CD14-positive monocyte (primary cell): ENCODE data around the gene RABGAP1. TPM values are rescaled to one million over a fixed set of nuclear protein-coding genes. Genes with fewer than 3 reads are reported as not detected.

Experiments
- DNase-seq, 3 donors: peaks; one replicate each; pipeline ENCODE4 v3.0.0-alpha.2; 2011 to 2022
- H2AFZ ChIP-seq: 2 replicates; pipeline ENCODE4 v1.6.0; 2012; ENCODE audit warnings: mild to moderate bottlenecking, low read depth, low read length, inconsistent platforms; ENCODE audit not compliant: insufficient read depth, poor library complexity, severe bottlenecking
- H3K27ac ChIP-seq, 2 donors: 1 replicate in 1 of 2; 2 replicates in 1 of 2; pipeline ENCODE4 v1.5.1; 2012 to 2013; ENCODE audit warnings: low read length in 2 of 2, control low read depth in 1 of 2, inconsistent platforms in 1 of 2, low read depth in 1 of 2, mild to moderate bottlenecking in 1 of 2
- H3K27me3 ChIP-seq, 2 donors: one replicate each; pipeline versions ENCODE4 v1.6.0 to v1.6.1; 2011 to 2013; ENCODE audit warnings: low read length in 2 of 2; ENCODE audit not compliant: control insufficient read depth in 2 of 2, insufficient read depth in 2 of 2
- H3K36me3 ChIP-seq, 2 donors: replicated peaks in 1 of 2; 1 replicate in 1 of 2; 2 replicates in 1 of 2; pipeline versions ENCODE4 v1.5.1 to v1.6.1; 2012 to 2013; ENCODE audit warnings: low read length in 2 of 2, control low read depth in 1 of 2, inconsistent platforms in 1 of 2, mild to moderate bottlenecking in 1 of 2; ENCODE audit not compliant: insufficient read depth in 2 of 2, control insufficient read depth in 1 of 2
- H3K4me1 ChIP-seq, 2 donors: 1 replicate in 1 of 2; 2 replicates in 1 of 2; pipeline versions ENCODE4 v1.5.1 to v1.6.1; 2012 to 2013; ENCODE audit warnings: low read length in 2 of 2, control low read depth in 1 of 2, inconsistent platforms in 1 of 2, mild to moderate bottlenecking in 1 of 2, moderate library complexity in 1 of 2; ENCODE audit not compliant: insufficient read depth in 2 of 2, control insufficient read depth in 1 of 2
- H3K4me2 ChIP-seq: replicated peaks from 2 replicates; pipeline ENCODE3; 2012; ENCODE audit warnings: low read length, moderate library complexity, mild to moderate bottlenecking; ENCODE audit not compliant: poor library complexity, severe bottlenecking; ENCODE audit errors: extremely low read depth
- H3K4me3 ChIP-seq, 3 experiments: fragments of 200-600 bp in 1 of 3; sonication (generic) in 1 of 3; replicated peaks in 1 of 3; 1 replicate in 2 of 3; 2 replicates in 1 of 3; pipeline ENCODE4 v1.5.1; 2011 to 2013; ENCODE audit warnings: low read length in 3 of 3, mild to moderate bottlenecking in 3 of 3, control low read depth in 2 of 3, low read depth in 2 of 3, inconsistent platforms in 1 of 3, moderate library complexity in 1 of 3
- H3K79me2 ChIP-seq: 2 replicates; pipeline ENCODE4 v1.6.0; 2012; ENCODE audit warnings: mild to moderate bottlenecking, control low read depth, inconsistent platforms, low read length, moderate library complexity; ENCODE audit not compliant: insufficient read depth
- H3K9ac ChIP-seq: 2 replicates; pipeline ENCODE4 v1.6.0; 2017; ENCODE audit warnings: low read length, mild to moderate bottlenecking; ENCODE audit not compliant: insufficient read depth, poor library complexity, severe bottlenecking
- H3K9me3 ChIP-seq, 2 donors: replicated peaks in 1 of 2; 1 replicate in 1 of 2; 2 replicates in 1 of 2; pipeline versions ENCODE4 v1.5.1 to v1.6.1; 2012 to 2013; ENCODE audit warnings: low read length in 2 of 2, control low read depth in 1 of 2; ENCODE audit not compliant: control insufficient read depth in 1 of 2, insufficient read depth in 1 of 2
- H4K20me1 ChIP-seq: 2 replicates; pipeline ENCODE4 v1.6.0; 2012; ENCODE audit warnings: mild to moderate bottlenecking, low read length, control low read depth, moderate library complexity; ENCODE audit not compliant: insufficient read depth
- H3K27ac Mint-ChIP-seq, 7 donors: one replicate each; pipeline ENCODE4 v1.8.0; 2020; ENCODE audit warnings: mild to moderate bottlenecking in 7 of 7, mixed read lengths in 7 of 7, moderate library complexity in 6 of 7, inconsistent platforms in 2 of 7
- H3K27me3 Mint-ChIP-seq, 3 donors: one replicate each; pipeline ENCODE4 v1.8.0; 2021 to 2022; ENCODE audit warnings: low read depth in 3 of 3, mild to moderate bottlenecking in 3 of 3, mixed read lengths in 3 of 3, moderate library complexity in 3 of 3, inconsistent platforms in 1 of 3
- H3K36me3 Mint-ChIP-seq, 2 donors: one replicate each; pipeline ENCODE4 v1.8.0; 2020; ENCODE audit warnings: mixed read lengths in 2 of 2, inconsistent platforms in 1 of 2, mild to moderate bottlenecking in 1 of 2
- H3K4me1 Mint-ChIP-seq: one replicate; pipeline ENCODE4 v1.8.0; 2020; ENCODE audit warnings: mild to moderate bottlenecking, mixed read lengths
- H3K4me3 Mint-ChIP-seq, 2 donors: one replicate each; pipeline ENCODE4 v1.8.0; 2020; ENCODE audit warnings: mild to moderate bottlenecking in 2 of 2, mixed read lengths in 2 of 2, moderate library complexity in 1 of 2
- H3K9me3 Mint-ChIP-seq, 7 donors: one replicate each; pipeline ENCODE4 v1.8.0; 2020 to 2022; ENCODE audit warnings: mixed read lengths in 7 of 7, mild to moderate bottlenecking in 6 of 7, moderate library complexity in 6 of 7, inconsistent platforms in 2 of 7
- CTCF ChIP-seq: fragments of 200-600 bp; IDR thresholded peaks from one replicate; pipeline ENCODE4 v1.8.0; 2022; ENCODE audit warnings: antibody characterized with exemption, mild to moderate bottlenecking
- WGBS: methylation state at CpG from one replicate; pipeline ENCODE4 v1.1.5; 2013; ENCODE audit warnings: missing lambda C conversion rate; ENCODE audit not compliant: insufficient coverage; 5-methylcytosine and 5-hydroxymethylcytosine counted together
- intact Hi-C, 2 donors: fragments of 100-400 bp; cut with micrococcal nuclease; formaldehyde crosslinking; loops; one replicate each; pipeline versions ENCODE4 v1.15.0 to v1.15.1; 2023
- polyA plus RNA-seq, 3 donors: library from polyadenylated mRNA; depleted of rRNA in 1 of 3; unstranded in 2 of 3; stranded (reverse) in 1 of 3; fragments of 300-500 nt in 2 of 3; fragments of >200 nt in 1 of 3; fragmentation: Illumina TruSeq in 2 of 3; gene quantifications; 1 replicate in 2 of 3; 2 replicates in 1 of 3; pipeline ENCODE4 v1.2.3, GENCODE V29; 2012 to 2021

Gene RABGAP1
- polyA plus RNA-seq, 3 donors, result 14.7 to 24.1 (median 19.3) TPM

DNA sequence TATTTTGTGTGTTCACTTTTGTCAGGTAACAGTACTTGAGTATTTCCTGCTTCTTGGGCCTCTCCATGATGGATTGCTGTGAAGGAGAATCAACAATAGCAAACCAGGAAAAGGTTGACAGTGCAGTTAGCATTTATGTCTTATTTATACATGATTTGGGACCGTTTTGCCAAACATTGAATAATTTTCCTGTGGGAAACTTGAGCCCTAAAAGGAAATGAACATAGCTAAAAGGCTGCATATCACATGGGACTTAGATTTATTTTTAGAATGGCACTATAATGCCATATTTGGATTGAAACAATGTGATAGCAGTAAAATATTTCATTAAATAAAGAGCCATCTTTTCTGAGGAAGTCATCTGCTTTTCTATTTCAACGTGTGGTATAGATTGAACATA lies 107.9 kb downstream of the RABGAP1 start:
- H3K9me3 Mint-ChIP-seq, result no peaks in the 10 kb centered on the region
- no peak overlapping the region for H3K4me3 Mint-ChIP-seq
- Histone ChIP-seq H3K9ac (no peak overlapping the region), H3K36me3 (peaks cover 4 to 63% of the 10 kb centered on the region in 2 donors), H3K27ac (no peak overlapping the region), H2AFZ (no peak overlapping the region), H3K4me1 (no peaks in the 10 kb centered on the region), H3K27me3 (no peaks in the 10 kb centered on the region), H3K4me3 (no peak overlapping the region), H3K79me2 (no peaks in the 10 kb centered on the region), H3K9me3 (no peaks in the 10 kb centered on the region), H3K4me2 (no peak overlapping the region), H4K20me1 (no peaks in the 10 kb centered on the region)
- H3K27ac Mint-ChIP-seq, result no peak overlapping the region
- WGBS, result 0% methylated on average over 1 of the region's 2 CpGs
- H3K4me1 Mint-ChIP-seq, result no peaks in the 10 kb centered on the region
- DNase-seq, result no peak
- H3K27me3 Mint-ChIP-seq, result no peaks in the 10 kb centered on the region
- intact Hi-C loops, result no loop called here
- peaks cover 31 to 40% of the 10 kb centered on the region in 2 donors for H3K36me3 Mint-ChIP-seq
- TF ChIP-seq CTCF, result no peak

GRCh38 chr9:123049589-123050222 lies 108.9 kb downstream of the RABGAP1 start:
- Mint-ChIP-seq H3K4me3 (no peak overlapping the region), H3K27ac (no peak overlapping the region), H3K4me1 (no peaks in the 10 kb centered on the region), H3K27me3 (no peaks in the 10 kb centered on the region), H3K36me3 (peaks cover 28 to 33% of the 10 kb centered on the region in 2 donors), H3K9me3 (no peaks in the 10 kb centered on the region)
- Histone ChIP-seq H3K9ac (no peak overlapping the region), H3K9me3 (no peaks in the 10 kb centered on the region), H3K27me3 (no peaks in the 10 kb centered on the region), H3K79me2 (no peaks in the 10 kb centered on the region), H3K4me1 (no peaks in the 10 kb centered on the region), H3K4me2 (no peak overlapping the region), H3K36me3 (peaks cover 4 to 56% of the 10 kb centered on the region in 2 donors), H2AFZ (no peak overlapping the region), H3K4me3 (no peak overlapping the region), H4K20me1 (no peaks in the 10 kb centered on the region), H3K27ac (no peak overlapping the region)
- intact Hi-C loops, result no loop called here
- DNase-seq, result no peak
- no peak for TF ChIP-seq CTCF
- WGBS, result 0% methylated on average over 1 of the region's 3 CpGs
